ENCODE results near the gene MARCHF3. TPM values are rescaled to one million over a fixed set of nuclear protein-coding genes. Genes with fewer than 3 reads are reported as not detected.

MARCHF3 gene
- total RNA-seq, 1 donor from 2014 or later, result 34.5 TPM

DNA sequence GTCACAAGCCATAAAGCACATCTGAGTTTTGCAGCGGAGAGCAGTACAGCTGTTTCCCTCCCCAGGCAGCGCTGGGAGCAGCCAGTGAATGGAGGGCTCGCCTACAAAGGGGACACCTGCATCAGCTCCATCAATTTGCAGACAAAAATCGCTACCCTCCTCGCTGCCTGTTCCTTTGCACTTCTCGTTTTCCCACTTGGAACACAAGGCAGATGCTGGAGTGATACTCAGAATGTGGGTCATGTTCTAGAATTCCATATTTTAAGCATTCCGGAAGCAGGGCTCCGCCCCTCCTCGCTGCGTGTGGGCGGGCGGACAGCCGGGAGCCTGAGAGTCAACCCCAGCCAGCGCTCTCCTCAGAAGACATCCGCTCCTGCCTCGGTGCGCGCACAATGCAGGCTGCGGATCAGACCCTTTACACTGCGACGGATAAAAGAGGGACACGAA lies 161.3 kb downstream of the MARCHF3 start:
- no peak for DNase-seq (ENCODE audit: extremely low spot score, unreplicated experiment)
- peaks cover 11% of the 10 kb centered on the region for H3K4me1 Mint-ChIP-seq (ENCODE audit: unreplicated experiment)
- no peaks in the 10 kb centered on the region for H3K9me3 Mint-ChIP-seq (ENCODE audit: unreplicated experiment)
- H3K27ac Mint-ChIP-seq (ENCODE audit: unreplicated experiment), result no peak overlapping the region
- TF ChIP-seq, protein P1, sequence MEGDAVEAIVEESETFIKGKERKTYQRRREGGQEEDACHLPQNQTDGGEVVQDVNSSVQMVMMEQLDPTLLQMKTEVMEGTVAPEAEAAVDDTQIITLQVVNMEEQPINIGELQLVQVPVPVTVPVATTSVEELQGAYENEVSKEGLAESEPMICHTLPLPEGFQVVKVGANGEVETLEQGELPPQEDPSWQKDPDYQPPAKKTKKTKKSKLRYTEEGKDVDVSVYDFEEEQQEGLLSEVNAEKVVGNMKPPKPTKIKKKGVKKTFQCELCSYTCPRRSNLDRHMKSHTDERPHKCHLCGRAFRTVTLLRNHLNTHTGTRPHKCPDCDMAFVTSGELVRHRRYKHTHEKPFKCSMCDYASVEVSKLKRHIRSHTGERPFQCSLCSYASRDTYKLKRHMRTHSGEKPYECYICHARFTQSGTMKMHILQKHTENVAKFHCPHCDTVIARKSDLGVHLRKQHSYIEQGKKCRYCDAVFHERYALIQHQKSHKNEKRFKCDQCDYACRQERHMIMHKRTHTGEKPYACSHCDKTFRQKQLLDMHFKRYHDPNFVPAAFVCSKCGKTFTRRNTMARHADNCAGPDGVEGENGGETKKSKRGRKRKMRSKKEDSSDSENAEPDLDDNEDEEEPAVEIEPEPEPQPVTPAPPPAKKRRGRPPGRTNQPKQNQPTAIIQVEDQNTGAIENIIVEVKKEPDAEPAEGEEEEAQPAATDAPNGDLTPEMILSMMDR (IDR thresholded peaks at IDR 0.05), result no peak
- H3K36me3 Mint-ChIP-seq (ENCODE audit: unreplicated experiment), result peaks cover 13% of the 10 kb centered on the region
- peak overlapping the region; percentile 56 for H3K4me3 Mint-ChIP-seq (ENCODE audit: unreplicated experiment)
- H3K27me3 Mint-ChIP-seq (ENCODE audit: unreplicated experiment), result no peaks in the 10 kb centered on the region

DNA sequence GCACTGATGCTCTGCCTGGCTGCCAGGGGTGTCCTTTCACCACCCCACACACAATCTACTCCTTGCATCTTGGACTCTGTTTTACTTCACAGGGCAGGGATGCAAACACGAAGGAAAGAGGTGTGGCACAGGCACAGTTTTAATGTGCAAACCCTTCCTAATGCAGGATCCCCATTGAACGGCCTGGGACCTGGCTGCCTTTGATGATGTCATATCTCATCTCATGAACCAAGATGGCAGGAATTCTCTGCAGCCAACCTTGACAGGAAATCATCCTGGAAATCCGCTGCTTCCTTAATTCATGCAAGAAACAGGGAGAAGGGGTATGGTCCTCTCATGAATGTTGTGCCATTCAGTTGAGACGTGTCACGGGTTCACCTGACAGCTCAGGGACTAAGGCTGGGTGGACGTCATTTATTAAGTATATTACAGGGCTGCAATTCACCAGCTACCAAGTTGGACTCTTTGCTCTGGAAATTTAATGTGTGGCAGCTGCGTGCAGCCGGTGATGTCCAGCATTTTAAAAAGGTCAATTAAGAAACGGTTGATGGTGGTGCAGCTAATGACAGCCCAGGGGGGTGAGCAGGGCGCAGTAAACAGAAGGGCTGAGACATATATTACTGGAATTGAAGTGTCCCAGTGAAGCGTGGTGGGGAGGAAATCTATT lies 161.9 kb downstream of the MARCHF3 start:
- Mint-ChIP-seq H3K36me3 (ENCODE audit: unreplicated experiment) (peaks cover 13% of the 10 kb centered on the region), H3K9me3 (ENCODE audit: unreplicated experiment) (no peaks in the 10 kb centered on the region), H3K4me1 (ENCODE audit: unreplicated experiment) (peaks cover 11% of the 10 kb centered on the region), H3K27ac (ENCODE audit: unreplicated experiment) (no peak overlapping the region), H3K27me3 (ENCODE audit: unreplicated experiment) (no peaks in the 10 kb centered on the region), H3K4me3 (ENCODE audit: unreplicated experiment) (peak overlapping the region; percentile 56)
- TF ChIP-seq, protein P1 (IDR thresholded peaks at IDR 0.05), result no peak
- DNase-seq (ENCODE audit: extremely low spot score, unreplicated experiment), result no peak

DNA sequence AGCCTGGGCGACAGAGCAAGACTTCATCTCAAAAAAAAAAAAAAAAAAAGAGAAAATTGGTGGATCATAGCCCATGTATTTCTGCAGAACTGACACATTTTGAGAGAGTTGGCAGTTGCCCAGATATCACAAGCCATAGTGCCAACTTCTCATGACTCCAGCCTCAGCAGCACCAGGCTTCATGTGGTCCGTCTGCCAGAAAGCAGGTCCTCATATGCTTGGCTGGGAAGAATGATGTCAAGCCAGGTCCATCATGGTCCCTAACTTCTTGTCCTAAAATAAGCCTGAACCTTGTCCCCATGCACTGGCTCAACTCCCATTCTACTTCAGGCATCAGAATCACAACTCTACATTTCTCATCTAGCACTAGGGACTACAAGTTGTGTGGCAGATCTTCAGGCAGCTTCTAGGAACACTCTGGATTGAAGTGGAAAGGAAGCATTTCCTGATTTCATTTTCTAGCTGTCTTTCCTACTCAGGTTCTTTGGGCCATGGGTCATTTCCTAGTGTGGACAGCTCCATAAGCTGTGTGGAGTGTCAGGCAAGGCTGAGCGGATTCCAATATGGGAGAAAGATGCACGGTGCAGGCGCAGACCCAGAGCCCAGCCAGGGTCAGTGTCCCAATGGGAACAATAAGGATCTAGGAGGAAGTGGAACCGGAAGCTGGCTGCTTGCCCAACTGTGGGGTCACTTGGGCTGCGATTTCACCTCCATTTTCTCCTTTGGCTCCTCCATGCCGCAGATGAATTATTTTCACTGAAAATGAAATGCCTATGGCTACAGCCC lies 163.3 kb downstream of the MARCHF3 start:
- TF ChIP-seq, protein P1 (IDR thresholded peaks at IDR 0.05), result no peak
- H3K27me3 Mint-ChIP-seq (ENCODE audit: unreplicated experiment), result no peaks in the 10 kb centered on the region
- H3K4me1 Mint-ChIP-seq (ENCODE audit: unreplicated experiment), result peaks cover 11% of the 10 kb centered on the region
- no peak for DNase-seq (ENCODE audit: extremely low spot score, unreplicated experiment)
- H3K9me3 Mint-ChIP-seq (ENCODE audit: unreplicated experiment), result no peaks in the 10 kb centered on the region
- no peak overlapping the region for H3K27ac Mint-ChIP-seq (ENCODE audit: unreplicated experiment)
- H3K4me3 Mint-ChIP-seq (ENCODE audit: unreplicated experiment), result no peak overlapping the region
- H3K36me3 Mint-ChIP-seq (ENCODE audit: unreplicated experiment), result peaks cover 10% of the 10 kb centered on the region

DNA sequence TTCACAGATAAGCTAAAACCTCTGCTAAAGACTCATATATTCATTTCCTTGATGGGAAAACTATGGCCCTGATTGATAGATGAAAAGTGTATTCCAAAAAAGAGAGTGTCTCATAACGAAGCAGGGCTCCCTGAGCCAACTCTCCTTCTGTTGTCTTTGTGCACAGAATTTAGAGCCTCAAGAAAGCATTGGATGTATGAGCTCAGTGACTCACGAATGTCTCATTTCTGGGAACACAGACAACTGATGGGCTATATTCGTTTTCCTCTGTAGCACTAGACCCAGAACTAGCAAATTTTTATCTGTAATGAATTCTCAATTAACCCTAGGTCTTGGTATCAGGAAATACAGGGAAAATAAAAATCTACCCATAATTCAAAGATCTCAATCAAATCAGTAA lies 165.1 kb downstream of the MARCHF3 start:
- DNase-seq (ENCODE audit: extremely low spot score, unreplicated experiment), result no peak
- no peaks in the 10 kb centered on the region for H3K27me3 Mint-ChIP-seq (ENCODE audit: unreplicated experiment)
- H3K9me3 Mint-ChIP-seq (ENCODE audit: unreplicated experiment), result no peaks in the 10 kb centered on the region

More for the DNA sequence above, 165.1 kb downstream of the MARCHF3 start:
- H3K27ac Mint-ChIP-seq (ENCODE audit: unreplicated experiment), result no peak overlapping the region
- peaks cover 11% of the 10 kb centered on the region for H3K4me1 Mint-ChIP-seq (ENCODE audit: unreplicated experiment)
- TF ChIP-seq, protein P1 (IDR thresholded peaks at IDR 0.05), result no peak
- peaks cover 3% of the 10 kb centered on the region for H3K36me3 Mint-ChIP-seq (ENCODE audit: unreplicated experiment)
- no peak overlapping the region for H3K4me3 Mint-ChIP-seq (ENCODE audit: unreplicated experiment)
